GM19438 (cell line): ENCODE measurements around the gene CDK8.

Experiments
- ATAC-seq: cut with Tn5 transposase; IDR thresholded peaks from one replicate; pipeline ENCODE4 v1.9.1; 2021; ENCODE audit warnings: low read depth; ENCODE audit not compliant: unreplicated experiment

Gene CDK8

GRCh38 chr13:26378116-26378515, 124.2 kb downstream of the CDK8 start:
- no peak for ATAC-seq

GRCh38 chr13:26379831-26380230, 125.9 kb downstream of the CDK8 start:
- no peak for ATAC-seq

- no peak for ATAC-seq
Measured at GRCh38 chr13:26380930-26381329, 127.0 kb downstream of the CDK8 start.

- no peak for ATAC-seq
Measured at GRCh38 chr13:26382366-26382765, 128.4 kb downstream of the CDK8 start.

GRCh38 chr13:26382835-26383234, 128.9 kb downstream of the CDK8 start:
- ATAC-seq, result no peak

GRCh38 chr13:26384587-26384986, 130.7 kb downstream of the CDK8 start:
- no peak for ATAC-seq

GRCh38 chr13:26386026-26386425, 132.1 kb downstream of the CDK8 start:
- ATAC-seq, result no peak

- no peak for ATAC-seq
Measured at GRCh38 chr13:26390203-26390602, 136.3 kb downstream of the CDK8 start.

- ATAC-seq, result no peak
Measured at GRCh38 chr13:26400545-26400944, 146.6 kb downstream of the CDK8 start.

- no peak for ATAC-seq
Measured at GRCh38 chr13:26401069-26401468, 147.1 kb downstream of the CDK8 start.

GRCh38 chr13:26401578-26402021, 147.7 kb downstream of the CDK8 start:
- no peak for ATAC-seq

GRCh38 chr13:26406791-26407190, 152.9 kb downstream of the CDK8 start:
- no peak for ATAC-seq

GRCh38 chr13:26411206-26411605, 157.3 kb downstream of the CDK8 start:
- no peak for ATAC-seq

- no peak for ATAC-seq
Measured at GRCh38 chr13:26412263-26412662, 158.3 kb downstream of the CDK8 start.

GRCh38 chr13:26412936-26413716, 159.2 kb downstream of the CDK8 start:
- ATAC-seq, result no peak

- ATAC-seq, result no peak
Measured at GRCh38 chr13:26420282-26420960, 166.5 kb downstream of the CDK8 start.

GRCh38 chr13:26422036-26422435, 168.1 kb downstream of the CDK8 start:
- no peak for ATAC-seq

- no peak for ATAC-seq
Measured at GRCh38 chr13:26423629-26424028, 169.7 kb downstream of the CDK8 start.

- ATAC-seq, result no peak
Measured at GRCh38 chr13:26424181-26424580, 170.3 kb downstream of the CDK8 start.

GRCh38 chr13:26425443-26426358, 171.8 kb downstream of the CDK8 start:
- ATAC-seq, result no peak

GRCh38 chr13:26433776-26434175, 179.8 kb downstream of the CDK8 start:
- no peak for ATAC-seq
